K562 (cell line): ENCODE measurements around the gene NRM. TPM values are rescaled to one million over a fixed set of nuclear protein-coding genes. Genes with fewer than 3 reads are reported as not detected.
A peak's percentile ranks its signal among the peaks of the same experiment; 100 is the strongest.

Source experiments
- ARID4B ChIP-seq: sonication (generic); formaldehyde crosslinking; IDR thresholded peaks from 2 replicates; pipeline ENCODE4 v1.8.0; 2022; ENCODE audit warnings: mild to moderate bottlenecking, missing genetic modification reagents
- CBFB ChIP-seq: sonication (generic); formaldehyde crosslinking; IDR thresholded peaks from 2 replicates; pipeline ENCODE4 v1.4.0; 2020; ENCODE audit warnings: mild to moderate bottlenecking, missing genetic modification reagents
- CREB1 ChIP-seq, 2 experiments: sonication (generic) in 1 of 2; formaldehyde crosslinking in 1 of 2; IDR thresholded peaks; 2 replicates each; pipeline versions ENCODE4 v1.6.1 to v1.8.0; 2012 to 2022; ENCODE audit warnings: inconsistent platforms in 1 of 2, mild to moderate bottlenecking in 1 of 2, missing genetic modification reagents in 1 of 2, moderate library complexity in 1 of 2
- CREM ChIP-seq: IDR thresholded peaks from 2 replicates; pipeline ENCODE4 v1.6.1; 2014; ENCODE audit warnings: antibody characterized with exemption, low read depth
- CTCFL ChIP-seq: IDR thresholded peaks from 2 replicates; pipeline ENCODE4 v1.6.1; 2011; ENCODE audit warnings: borderline replicate concordance, low read depth, mild to moderate bottlenecking, moderate library complexity, low read length; ENCODE audit not compliant: insufficient read depth, poor library complexity, severe bottlenecking
- ETV1 ChIP-seq: fragments of 450-650 bp; conservative IDR thresholded peaks from 2 replicates; pipeline ENCODE4 v1.6.1; 2016; ENCODE audit warnings: missing genetic modification characterization, control low read depth, low read depth, missing compliant biosample characterization
- FOXM1 ChIP-seq, 2 experiments: fragments of 450-650 bp in 1 of 2; sonication (generic) in 1 of 2; formaldehyde crosslinking in 1 of 2; IDR thresholded peaks; 2 replicates each; pipeline versions ENCODE4 v1.6.1 to v1.9.0; 2017 to 2022; ENCODE audit warnings: low read depth in 2 of 2, mild to moderate bottlenecking in 2 of 2, missing genetic modification reagents in 1 of 2, moderate library complexity in 1 of 2
- HMGN3 ChIP-seq: IDR thresholded peaks from 2 replicates; pipeline ENCODE4 v1.6.1; 2011; ENCODE audit warnings: borderline replicate concordance, low read depth, mild to moderate bottlenecking, mixed read lengths, low read length; ENCODE audit not compliant: insufficient read length; ENCODE audit errors: extremely low read depth
- MXI1 ChIP-seq: IDR thresholded peaks from 2 replicates; pipeline ENCODE4 v1.6.1; 2011; ENCODE audit warnings: low read depth, mild to moderate bottlenecking, improper control_type of control experiment, low read length
- NEUROD1 ChIP-seq: fragments of 150-350 bp; IDR thresholded peaks from 2 replicates; pipeline ENCODE4 v1.6.1; 2014; ENCODE audit warnings: borderline replicate concordance, low read length, low read depth; ENCODE audit not compliant: partially characterized antibody
- RBFOX2 ChIP-seq: fragments of 200-400 bp; formaldehyde crosslinking; IDR thresholded peaks from 2 replicates; pipeline ENCODE4 v1.6.1; 2017; ENCODE audit warnings: low read depth, mild to moderate bottlenecking, low read length, moderate library complexity
- TOE1 ChIP-seq, 2 experiments: fragments of 450-650 bp in 1 of 2; sonication (generic) in 1 of 2; formaldehyde crosslinking in 1 of 2; IDR thresholded peaks; 2 replicates each; pipeline versions ENCODE4 v1.7.1 to v1.8.0; 2016 to 2022; ENCODE audit warnings: borderline replicate concordance in 2 of 2, mild to moderate bottlenecking in 2 of 2, antibody characterized with exemption in 1 of 2, inconsistent platforms in 1 of 2, low read depth in 1 of 2, missing genetic modification reagents in 1 of 2, moderate library complexity in 1 of 2
- ZNF24 ChIP-seq: fragments of 450-650 bp; IDR thresholded peaks from 2 replicates; pipeline ENCODE4 v1.6.1; 2016
- ZNF384 ChIP-seq: IDR thresholded peaks from 2 replicates; pipeline ENCODE4 v1.6.1; 2012; ENCODE audit warnings: low read depth, low read length, improper control_type of control experiment
- ZNF436 ChIP-seq: fragments of 250-450, 450-650 bp; sonication (Bioruptor Pico); formaldehyde crosslinking; IDR thresholded peaks from 2 replicates; pipeline ENCODE4 v1.7.0; 2020; ENCODE audit warnings: mild to moderate bottlenecking
- ZNF551 ChIP-seq: fragments of 250-450 bp; sonication (Bioruptor Pico); IDR thresholded peaks from 2 replicates; pipeline ENCODE4 v1.5.0; 2021; ENCODE audit warnings: mild to moderate bottlenecking, moderate library complexity
- polyA plus RNA-seq, 8 experiments: library from polyadenylated mRNA; depleted of rRNA in 4 of 8; stranded (reverse) in 5 of 8; unstranded in 3 of 8; fragments of >200 nt; fragmentation: Nextera tagmentation in 2 of 8; fragmentation: Illumina TruSeq in 1 of 8; extraction: Ambion mirVana in 2 of 8; extraction: Trizol in 1 of 8; gene quantifications; 2 replicates each; pipeline versions ENCODE4 v1.2.1 to v1.2.3, GENCODE V29; 2011 to 2014; ENCODE audit warnings: inconsistent platforms in 1 of 8, missing spikeins in 1 of 8
- total RNA-seq, 7 experiments: library from RNA; depleted of rRNA in 6 of 7; stranded (reverse); fragments of >200 nt in 6 of 7; fragmentation: Illumina TruSeq in 2 of 7; extraction: Trizol in 2 of 7; gene quantifications; 2 replicates each; pipeline versions ENCODE4 v1.2.1 to v1.2.3, GENCODE V29; 2011 to 2021; ENCODE audit warnings: low replicate concordance in 1 of 7
- TF ChIP-seq, protein P1 (sequence below): sonication (generic); formaldehyde crosslinking; IDR thresholded peaks from 2 replicates; pipeline ENCODE4 v1.8.0; 2022; ENCODE audit warnings: mild to moderate bottlenecking, low read depth, missing genetic modification reagents

NRM gene
- total and polyA plus RNA-seq, 9 of the 15 experiments (the other 6 are each of a cell fraction or from before 2014, with no cell fraction given), result 9.7 to 58.2 (median 18.1) TPM

- TF ChIP-seq TOE1 (IDR thresholded peaks at IDR 0.05; ENCODE audit: borderline replicate concordance), result peak; percentile 90
- no peak; the same call in 1 of the 2 replicates for TF ChIP-seq TOE1 (CRISPR knock-in tag; IDR thresholded peaks at IDR 0.05; ENCODE audit: borderline replicate concordance, low read depth)
- peak; percentile 99 for TF ChIP-seq ARID4B (CRISPR knock-in tag)
- TF ChIP-seq ZNF436, result no peak
- peak; percentile 53; the same call in 1 of the 2 replicates for TF ChIP-seq FOXM1 (IDR thresholded peaks at IDR 0.05; ENCODE audit: low read depth)
- TF ChIP-seq FOXM1 (CRISPR knock-in tag; IDR thresholded peaks at IDR 0.05; ENCODE audit: low read depth), result no peak
- TF ChIP-seq ZNF384, result peak; percentile 89
- TF ChIP-seq CTCFL, result peak; percentile 79
- TF ChIP-seq ZNF24, result peak; percentile 97
- TF ChIP-seq CREM, result peak; percentile 63
- peak; percentile 69 for TF ChIP-seq MXI1
- TF ChIP-seq ETV1 (tag), result peak; percentile 49; the same call in 1 of the 2 replicates
- 0 out of 2 replicates have a peak, but pooled peaks have one; percentile 45 for TF ChIP-seq CREB1 (IDR thresholded peaks at IDR 0.05)
- 0 out of 2 replicates have a peak, but pooled peaks have one; percentile 16 for TF ChIP-seq CREB1 (CRISPR knock-in tag; IDR thresholded peaks at IDR 0.05)
- peak; percentile 77 for TF ChIP-seq NEUROD1
- TF ChIP-seq CBFB (CRISPR knock-in tag), result 0 out of 2 replicates have a peak, but pooled peaks have one; percentile 43
- TF ChIP-seq HMGN3, result no peak
- no peak for TF ChIP-seq ZNF551 (CRISPR knock-in tag)
- TF ChIP-seq, protein P1, sequence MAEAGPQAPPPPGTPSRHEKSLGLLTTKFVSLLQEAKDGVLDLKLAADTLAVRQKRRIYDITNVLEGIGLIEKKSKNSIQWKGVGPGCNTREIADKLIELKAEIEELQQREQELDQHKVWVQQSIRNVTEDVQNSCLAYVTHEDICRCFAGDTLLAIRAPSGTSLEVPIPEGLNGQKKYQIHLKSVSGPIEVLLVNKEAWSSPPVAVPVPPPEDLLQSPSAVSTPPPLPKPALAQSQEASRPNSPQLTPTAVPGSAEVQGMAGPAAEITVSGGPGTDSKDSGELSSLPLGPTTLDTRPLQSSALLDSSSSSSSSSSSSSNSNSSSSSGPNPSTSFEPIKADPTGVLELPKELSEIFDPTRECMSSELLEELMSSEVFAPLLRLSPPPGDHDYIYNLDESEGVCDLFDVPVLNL (CRISPR knock-in tag), result peak; percentile 49; the same call in 1 of the 2 replicates
- TF ChIP-seq RBFOX2, result peak; percentile 82
These were observed 18.1 kb downstream of the NRM start, which contains the start of gene DHX16 (continued) for GRCh38 chr6:30672445-30673253.
